Measurements from ENCODE around the gene COQ6. TPM values are rescaled to one million over a fixed set of nuclear protein-coding genes. Genes with fewer than 3 reads are reported as not detected.
"Not testable (repeated sequence)": the region's sequence is repeated elsewhere in the genome, so short reads cannot be mapped to it uniquely, and the experiment has no call there.

COQ6 gene
- total RNA-seq = 10 to 100 TPM; 28.0 to 29.6 TPM
- total RNA-seq = 24.0 to 26.2 reads per million in 2 donors

- H3K27ac Mint-ChIP-seq = peak within 1 kb of the TSS; percentile 95
- H3K27me3 Mint-ChIP-seq = no peaks in the 10 kb centered on the region
- H3K4me3 Mint-ChIP-seq = peak within 1 kb of the TSS; percentile 99
- peak; percentile 95 for ATAC-seq
- no peaks in the 10 kb centered on the region for H3K9me3 ChIP-seq (ENCODE audit: control insufficient read depth, low read length, poor library complexity, severe bottlenecking)
- peaks cover 15% of the 10 kb centered on the region for H3K4me1 Mint-ChIP-seq
- peak; percentile 84 to 88 (median 85) for DNase-seq
- H3K36me3 Mint-ChIP-seq (ENCODE audit: low read depth) = peaks cover 4% of the 10 kb centered on the region
Measured at GRCh38 chr14:73949752-73950734, at the start of gene COQ6, which contains the start of gene FAM161B. COQ6 (plus strand) TSS chr14:73950302; CDS start chr14:73950333, 31 bp downstream. FAM161B (minus strand) TSS chr14:73950094; CDS start chr14:73950026, 68 bp downstream.

- H3K9me3 ChIP-seq (ENCODE audit: control insufficient read depth, low read length, poor library complexity, severe bottlenecking) = no peaks in the 10 kb centered on the region
- DNase-seq = no peak
- H3K27me3 Mint-ChIP-seq = no peaks in the 10 kb centered on the region
- no peak overlapping the region for H3K27ac Mint-ChIP-seq
- no peaks in the 10 kb centered on the region for H3K4me1 Mint-ChIP-seq
- no peak for ATAC-seq
- peaks cover 6% of the 10 kb centered on the region for H3K36me3 Mint-ChIP-seq (ENCODE audit: low read depth)
- no peak overlapping the region for H3K4me3 Mint-ChIP-seq
Measured at GRCh38 chr14:73903028-73903427, 47.1 kb upstream of the COQ6 start.

- no peak overlapping the region for H3K4me3 Mint-ChIP-seq
- H3K27me3 Mint-ChIP-seq = no peaks in the 10 kb centered on the region
- no peak for DNase-seq
- peak overlapping the region; percentile 8 for H3K27ac Mint-ChIP-seq
- ATAC-seq = no peak
- peaks cover 2% of the 10 kb centered on the region for H3K9me3 ChIP-seq (ENCODE audit: control insufficient read depth, low read length, poor library complexity, severe bottlenecking)
- H3K36me3 Mint-ChIP-seq (ENCODE audit: low read depth) = peaks cover 22% of the 10 kb centered on the region
- peaks cover 6% of the 10 kb centered on the region for H3K4me1 Mint-ChIP-seq
Measured at GRCh38 chr14:73909681-73910080, 40.4 kb upstream of the COQ6 start.

DNA sequence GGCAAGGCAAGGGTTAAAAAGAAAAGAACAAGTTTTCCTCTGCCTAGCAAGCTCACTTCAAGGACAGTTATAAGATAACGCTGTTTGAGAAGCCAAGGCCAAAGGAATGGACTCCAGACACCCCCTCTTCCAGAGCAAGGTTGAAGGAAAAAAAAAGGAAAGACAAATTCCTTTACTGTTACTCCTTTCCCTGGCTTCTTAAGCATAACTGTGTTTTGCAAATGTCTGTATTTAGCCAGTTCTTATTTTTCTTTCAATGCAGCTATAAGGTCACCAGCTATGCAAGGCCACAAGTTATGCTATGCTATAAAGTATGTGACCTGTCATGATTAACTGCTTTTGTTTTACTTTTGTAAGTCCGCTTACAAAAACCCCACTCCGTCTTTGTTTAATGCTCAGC is 36.8 kb upstream of the COQ6 start:
- Mint-ChIP-seq H3K4me1 (peaks cover 15% of the 10 kb centered on the region), H3K27ac (no peak overlapping the region), H3K36me3 (ENCODE audit: low read depth) (peaks cover 17% of the 10 kb centered on the region), H3K4me3 (no peak overlapping the region), H3K27me3 (no peaks in the 10 kb centered on the region)
- peaks cover 2% of the 10 kb centered on the region for H3K9me3 ChIP-seq (ENCODE audit: control insufficient read depth, low read length, poor library complexity, severe bottlenecking)
- no peak for DNase-seq
- no peak for ATAC-seq

DNA sequence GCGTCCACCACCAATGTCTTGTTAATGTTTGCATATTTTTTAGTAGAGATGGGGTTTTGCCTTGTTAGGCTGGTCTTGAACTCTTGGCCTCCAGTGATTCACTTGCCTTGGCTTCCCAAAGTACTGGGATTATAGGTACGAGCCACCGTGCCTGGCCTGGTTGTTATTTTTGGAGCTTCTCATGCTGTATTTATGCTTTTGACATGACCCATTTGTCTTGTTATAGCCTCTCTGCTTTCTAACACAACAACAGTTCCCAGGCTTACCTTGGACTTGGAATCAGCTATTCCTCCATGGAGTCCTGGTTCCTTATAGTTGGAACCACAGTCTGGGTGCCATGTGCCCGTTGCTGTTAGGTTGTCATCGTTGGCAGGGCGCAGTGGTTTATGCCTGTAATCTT is 33.8 kb upstream of the COQ6 start:
- H3K4me3 Mint-ChIP-seq = no peak overlapping the region
- H3K36me3 Mint-ChIP-seq (ENCODE audit: low read depth) = peaks cover 6% of the 10 kb centered on the region
- DNase-seq = no peak
- peaks cover 2% of the 10 kb centered on the region for H3K9me3 ChIP-seq (ENCODE audit: control insufficient read depth, low read length, poor library complexity, severe bottlenecking)
- H3K27ac Mint-ChIP-seq = no peak overlapping the region
- no peaks in the 10 kb centered on the region for H3K27me3 Mint-ChIP-seq
- no peak for ATAC-seq
- peaks cover 11% of the 10 kb centered on the region for H3K4me1 Mint-ChIP-seq

DNA sequence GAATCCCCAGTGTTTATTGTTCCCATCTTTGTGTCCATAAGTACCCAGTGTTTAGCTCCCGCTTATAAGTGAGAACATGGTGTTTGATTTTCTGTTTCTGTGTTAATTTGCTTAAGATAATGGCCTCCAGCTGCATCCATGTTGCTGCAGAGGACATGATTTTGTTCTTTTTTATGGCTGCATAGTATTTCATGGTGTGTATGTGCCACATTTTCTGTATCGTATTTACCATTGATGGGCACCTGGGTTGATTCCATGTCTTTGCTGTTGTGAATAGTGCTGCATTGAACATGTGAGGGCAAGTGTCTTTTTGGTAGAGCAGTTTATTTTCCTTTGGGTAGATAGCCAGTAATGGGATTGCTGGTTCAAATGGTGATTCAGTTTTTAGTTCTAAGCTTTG is 30.6 kb upstream of the COQ6 start:
- not testable (repeated sequence) for H3K27ac Mint-ChIP-seq, H3K4me3 Mint-ChIP-seq

GRCh38 chr14:73924337-73924736 is 25.8 kb upstream of the COQ6 start:
- H3K9me3 ChIP-seq (ENCODE audit: control insufficient read depth, low read length, poor library complexity, severe bottlenecking) = no peaks in the 10 kb centered on the region
- no peak for ATAC-seq
- Mint-ChIP-seq H3K27ac (peak overlapping the region; percentile 72), H3K36me3 (ENCODE audit: low read depth) (peaks cover 14% of the 10 kb centered on the region), H3K4me3 (no peak overlapping the region), H3K4me1 (peaks cover 7% of the 10 kb centered on the region), H3K27me3 (no peaks in the 10 kb centered on the region)
- no peak for DNase-seq

More for the DNA sequence above, 30.6 kb upstream of the COQ6 start:
- H3K27me3 Mint-ChIP-seq; H3K36me3 Mint-ChIP-seq (ENCODE audit: low read depth); DNase-seq; ATAC-seq; H3K9me3 ChIP-seq (ENCODE audit: control insufficient read depth, low read length, poor library complexity, severe bottlenecking): not testable (repeated sequence)
- H3K4me1 Mint-ChIP-seq = peaks cover 11% of the 10 kb centered on the region

DNA sequence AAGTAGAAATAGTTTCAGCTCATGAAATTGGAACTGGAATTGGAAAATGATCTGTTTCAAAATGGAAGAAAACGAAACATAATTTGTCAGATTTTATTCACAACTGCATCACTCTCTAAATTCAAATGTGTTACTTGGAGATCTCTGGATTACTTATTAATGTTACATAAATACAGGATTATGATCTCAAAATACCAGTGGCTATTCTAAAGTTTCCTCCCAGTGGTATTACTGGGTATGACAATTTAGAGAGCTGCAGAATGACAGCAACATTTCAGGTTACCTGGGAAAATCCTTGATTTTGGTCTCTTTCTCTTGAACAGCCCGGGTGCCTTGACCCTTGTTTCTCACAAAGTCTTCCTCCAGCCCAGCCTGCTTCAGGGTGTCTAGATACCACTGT is 14.4 kb upstream of the COQ6 start:
- ATAC-seq (no peak), DNase-seq (no peak)
- Mint-ChIP-seq H3K27ac (peak overlapping the region; percentile 75), H3K4me1 (peaks cover 7% of the 10 kb centered on the region), H3K4me3 (no peak overlapping the region), H3K27me3 (no peaks in the 10 kb centered on the region), H3K36me3 (ENCODE audit: low read depth) (peaks cover 7% of the 10 kb centered on the region)
- no peaks in the 10 kb centered on the region for H3K9me3 ChIP-seq (ENCODE audit: control insufficient read depth, low read length, poor library complexity, severe bottlenecking)

DNA sequence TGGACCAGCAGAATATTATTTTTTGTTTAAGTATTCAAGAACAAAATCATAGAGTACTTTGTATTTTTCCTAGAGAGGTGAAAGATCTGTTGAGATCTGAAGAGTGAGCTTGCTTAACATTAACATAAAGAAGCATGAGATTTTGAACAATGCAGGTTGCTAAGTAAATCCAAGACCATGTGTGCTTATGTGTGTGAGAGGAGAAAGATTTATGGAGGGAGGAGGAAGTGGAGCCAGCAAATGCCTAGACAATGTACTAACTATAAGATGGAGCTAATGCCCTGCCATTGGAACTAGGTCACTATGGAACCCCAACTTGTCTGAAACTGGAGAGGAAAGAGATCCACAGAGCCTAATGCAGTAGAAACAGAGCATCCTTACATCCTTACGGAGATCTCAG is 13.6 kb upstream of the COQ6 start:
- H3K27ac Mint-ChIP-seq = peak overlapping the region; percentile 54
- H3K9me3 ChIP-seq (ENCODE audit: control insufficient read depth, low read length, poor library complexity, severe bottlenecking) = no peaks in the 10 kb centered on the region
- DNase-seq (no peak), ATAC-seq (no peak)
- peaks cover 7% of the 10 kb centered on the region for H3K36me3 Mint-ChIP-seq (ENCODE audit: low read depth)
- no peaks in the 10 kb centered on the region for H3K27me3 Mint-ChIP-seq
- no peak overlapping the region for H3K4me3 Mint-ChIP-seq
- peaks cover 7% of the 10 kb centered on the region for H3K4me1 Mint-ChIP-seq

DNA sequence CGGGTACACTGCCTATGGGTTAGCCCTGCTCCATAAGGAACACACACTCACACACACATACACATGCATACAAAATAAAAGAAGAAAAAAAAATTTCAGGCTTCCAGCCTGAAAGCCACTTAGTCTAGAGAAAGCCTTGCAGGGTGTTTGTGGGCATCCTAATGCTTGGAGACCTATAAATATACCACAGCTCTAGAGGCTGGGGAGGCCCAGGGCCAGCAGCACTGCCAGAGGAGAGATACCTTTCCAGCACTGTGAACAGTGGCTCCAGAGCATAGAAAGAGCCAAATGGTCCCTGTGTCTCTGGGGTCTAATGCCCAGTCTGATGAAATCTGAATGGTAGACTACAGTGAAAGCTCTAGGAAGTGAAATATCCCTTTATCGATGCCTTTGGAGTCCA is 13.1 kb upstream of the COQ6 start:
- ATAC-seq (no peak), DNase-seq (no peak)
- H3K4me3 Mint-ChIP-seq = no peak overlapping the region
- H3K4me1 Mint-ChIP-seq = peaks cover 7% of the 10 kb centered on the region
- H3K9me3 ChIP-seq (ENCODE audit: control insufficient read depth, low read length, poor library complexity, severe bottlenecking) = no peaks in the 10 kb centered on the region
- peak overlapping the region; percentile 60 for H3K27ac Mint-ChIP-seq
- peaks cover 7% of the 10 kb centered on the region for H3K36me3 Mint-ChIP-seq (ENCODE audit: low read depth)
- H3K27me3 Mint-ChIP-seq = no peaks in the 10 kb centered on the region

DNA sequence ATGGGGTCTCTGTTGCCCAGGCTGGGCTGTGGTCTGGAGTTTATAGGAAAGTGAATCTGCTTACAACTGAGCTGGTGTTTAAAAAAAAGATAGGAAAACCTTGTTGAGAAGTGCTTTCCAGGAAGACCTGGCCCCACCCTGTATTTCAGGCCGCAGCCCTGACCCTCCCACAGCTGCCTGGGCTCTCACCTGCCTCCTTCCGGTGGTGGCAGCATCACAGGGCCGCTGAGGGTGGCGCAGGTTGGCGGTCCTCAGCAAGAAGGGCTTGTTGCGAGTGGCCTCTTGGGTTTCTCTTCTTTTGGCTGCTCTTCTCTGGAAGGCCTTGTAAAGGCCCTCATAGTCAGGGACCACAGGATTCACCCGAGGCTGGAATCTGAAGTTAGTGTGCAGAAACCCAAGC is 7.9 kb upstream of the COQ6 start:
- no peak overlapping the region for H3K27ac Mint-ChIP-seq
- no peaks in the 10 kb centered on the region for H3K9me3 ChIP-seq (ENCODE audit: control insufficient read depth, low read length, poor library complexity, severe bottlenecking)
- ATAC-seq (no peak), DNase-seq (no peak)
- no peak overlapping the region for H3K4me3 Mint-ChIP-seq
- H3K4me1 Mint-ChIP-seq = peaks cover 6% of the 10 kb centered on the region
- peaks cover 8% of the 10 kb centered on the region for H3K36me3 Mint-ChIP-seq (ENCODE audit: low read depth)
- no peaks in the 10 kb centered on the region for H3K27me3 Mint-ChIP-seq

DNA sequence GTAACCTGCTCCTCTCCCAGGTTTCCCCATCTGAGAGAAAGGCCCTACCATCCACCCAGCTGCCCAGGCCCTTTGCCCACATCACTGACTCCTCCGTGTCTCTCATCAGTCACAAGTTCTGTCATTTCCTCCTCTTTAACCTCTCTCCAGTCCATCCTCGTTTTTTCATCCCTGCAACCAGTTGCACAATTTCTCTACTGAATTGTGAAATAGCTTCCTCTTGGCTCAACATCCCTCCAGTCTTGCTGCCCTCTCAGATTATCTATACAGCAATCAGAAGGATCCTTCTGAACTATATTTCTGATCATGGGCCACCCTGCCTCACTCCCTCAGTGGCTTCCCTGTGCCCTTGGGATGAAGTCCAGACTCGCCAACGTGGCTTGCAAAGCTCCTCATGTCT is 7.0 kb upstream of the COQ6 start:
- Mint-ChIP-seq H3K4me1 (peaks cover 7% of the 10 kb centered on the region), H3K27ac (peak overlapping the region; percentile 80), H3K27me3 (no peaks in the 10 kb centered on the region), H3K4me3 (peak overlapping the region; percentile 31), H3K36me3 (ENCODE audit: low read depth) (peaks cover 8% of the 10 kb centered on the region)
- ATAC-seq (no peak), DNase-seq (no peak)
- no peaks in the 10 kb centered on the region for H3K9me3 ChIP-seq (ENCODE audit: control insufficient read depth, low read length, poor library complexity, severe bottlenecking)

GRCh38 chr14:73944432-73945158 is 5.5 kb upstream of the COQ6 start:
- Mint-ChIP-seq H3K27me3 (no peaks in the 10 kb centered on the region), H3K27ac (no peak overlapping the region), H3K4me3 (no peak overlapping the region), H3K4me1 (peaks cover 10% of the 10 kb centered on the region), H3K36me3 (ENCODE audit: low read depth) (peaks cover 8% of the 10 kb centered on the region)
- ATAC-seq = no peak
- H3K9me3 ChIP-seq (ENCODE audit: control insufficient read depth, low read length, poor library complexity, severe bottlenecking) = no peaks in the 10 kb centered on the region
- DNase-seq = no peak

Data from T-helper 17 cell (primary cell).